Ramos (cell line): ENCODE data around the gene TBX4.
"Not testable (repeated sequence)": the region's sequence is repeated elsewhere in the genome, so short reads cannot be mapped to it uniquely, and the experiment has no call there.

Source experiments
- in situ Hi-C: fragments of 300-500 bp; cut with MboI; formaldehyde crosslinking; loops from one replicate; pipeline ENCODE4 v1.14.3; 2022; ENCODE audit warnings: low sequenced_read_pairs; ENCODE audit not compliant: unreplicated experiment

Gene TBX4

DNA sequence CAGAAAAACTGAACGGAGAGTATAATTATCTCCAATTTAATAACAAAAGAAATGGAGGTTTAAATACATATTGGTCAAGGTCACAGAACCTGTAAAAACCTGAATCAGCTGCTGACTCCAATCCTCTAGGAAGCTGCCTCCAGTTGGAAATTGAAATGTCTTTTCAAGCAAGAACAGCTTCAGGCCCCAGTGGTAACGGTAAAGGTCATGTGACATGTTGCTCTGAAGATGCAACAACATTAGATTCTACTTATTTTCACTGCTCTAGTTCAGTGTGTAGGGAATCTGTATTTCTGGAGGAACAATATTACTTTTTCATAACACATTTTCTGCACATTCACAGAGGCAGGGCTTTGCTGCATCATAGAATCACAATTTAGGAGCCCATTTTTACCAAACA, 58.8 kb downstream of the TBX4 start:
- in situ Hi-C loops: no loop called here

DNA sequence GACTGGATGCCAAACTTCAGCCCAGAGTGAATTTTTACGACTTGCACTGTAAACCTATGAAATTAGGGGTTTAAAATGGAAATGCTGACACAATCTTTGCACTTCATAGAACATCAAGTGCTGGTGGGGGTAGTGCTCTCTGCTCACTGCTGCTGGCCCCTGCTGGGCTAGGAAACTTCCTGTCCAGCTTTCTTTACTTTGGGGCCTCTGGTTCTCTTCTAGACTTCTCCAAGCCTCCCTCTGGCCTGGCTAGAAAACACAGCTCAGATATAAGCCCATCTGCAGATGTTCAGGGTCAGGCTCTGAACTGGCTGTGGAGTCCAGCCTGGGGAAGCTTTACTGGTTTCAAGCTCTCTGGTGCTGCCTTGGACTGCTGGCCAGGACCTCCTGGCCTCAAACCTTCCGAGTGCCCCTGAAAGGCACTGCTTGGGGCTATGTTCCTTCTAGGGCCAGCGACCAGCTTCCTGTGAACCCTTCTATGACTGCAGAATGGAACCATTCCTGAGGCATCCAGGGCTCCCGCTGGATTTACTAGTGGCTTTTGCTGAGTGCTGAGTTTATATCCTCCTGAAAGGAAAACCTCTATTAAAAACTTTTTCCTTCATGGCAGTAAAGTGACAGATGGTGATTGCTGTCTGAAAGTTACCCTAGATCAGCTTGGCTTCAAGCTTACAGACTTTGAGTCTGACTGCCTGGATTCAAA, 59.4 kb downstream of the TBX4 start:
- in situ Hi-C loops: no loop called here

DNA sequence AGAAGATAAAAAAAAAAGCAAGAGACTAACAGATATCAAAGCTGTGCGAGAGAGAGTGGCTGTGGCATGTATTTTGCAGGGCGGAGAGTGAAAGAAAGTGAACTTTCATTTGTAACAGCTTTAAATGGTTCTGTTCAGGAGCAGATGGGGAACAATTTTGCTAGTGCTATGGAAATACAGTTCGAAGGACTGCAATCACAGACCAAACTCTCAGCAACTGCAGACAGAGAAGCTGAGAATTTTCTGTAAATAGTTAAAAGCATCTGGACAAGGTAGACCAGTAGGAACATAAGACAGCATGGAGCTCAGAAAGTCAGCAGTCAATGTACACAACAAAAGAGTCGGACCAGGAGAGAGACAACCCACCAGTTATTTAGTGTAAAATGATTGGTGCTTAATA, 62.3 kb downstream of the TBX4 start:
- in situ Hi-C loops: no loop called here

DNA sequence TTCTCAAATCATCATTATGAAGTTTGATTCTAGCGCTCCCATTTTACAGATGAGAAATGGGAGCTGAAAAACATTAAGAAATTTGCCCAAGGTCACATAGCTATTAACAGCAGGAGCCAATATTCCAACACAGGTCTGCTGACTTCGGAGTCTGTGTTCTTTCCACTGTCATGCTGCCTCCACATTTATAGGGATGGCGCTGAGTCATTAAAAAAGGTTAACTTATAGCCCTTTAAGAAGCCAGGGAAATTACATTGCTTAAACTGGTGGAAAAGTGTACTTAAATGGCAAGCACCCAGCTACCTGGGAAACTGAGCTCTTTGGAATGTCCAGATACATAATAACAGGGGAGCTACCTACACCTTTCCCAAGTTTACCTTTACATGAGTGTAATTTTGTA, 65.0 kb downstream of the TBX4 start:
- in situ Hi-C loops: no loop called here

DNA sequence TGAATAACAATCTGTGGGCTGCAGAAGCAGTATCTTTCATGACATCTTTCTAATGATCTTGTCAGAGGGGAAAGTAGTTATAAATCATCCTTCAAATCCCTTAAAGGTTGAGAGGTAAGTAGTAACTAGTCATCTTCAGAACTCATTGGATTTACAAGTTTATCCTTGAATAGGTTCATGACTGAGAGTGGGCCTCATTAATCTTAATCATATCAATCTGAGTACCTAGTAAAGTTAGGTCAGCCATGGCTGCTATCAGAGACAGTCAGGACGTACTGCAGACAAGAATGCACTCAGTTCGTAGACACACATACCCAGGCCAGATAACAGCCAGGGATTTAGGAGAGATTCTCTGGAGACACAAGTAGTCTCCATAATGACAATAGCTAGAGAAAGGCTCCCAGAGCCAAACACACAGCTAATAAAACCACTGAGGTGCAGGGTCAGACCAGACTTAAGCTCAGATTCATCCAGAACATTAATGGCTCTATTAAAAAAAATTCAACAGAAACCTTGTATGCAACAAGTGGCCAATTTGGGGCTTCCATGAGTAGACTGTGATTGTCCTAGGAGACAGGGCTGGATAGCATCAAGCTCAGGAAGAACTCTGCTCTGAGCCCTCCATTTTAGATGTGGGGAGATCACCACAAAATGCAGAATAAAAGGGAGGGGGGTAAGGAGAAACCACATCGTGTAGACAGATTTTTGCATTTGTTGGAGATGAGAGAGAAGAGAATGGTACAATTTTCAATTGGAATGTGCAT, 65.8 kb downstream of the TBX4 start:
- in situ Hi-C loops: no loop called here

DNA sequence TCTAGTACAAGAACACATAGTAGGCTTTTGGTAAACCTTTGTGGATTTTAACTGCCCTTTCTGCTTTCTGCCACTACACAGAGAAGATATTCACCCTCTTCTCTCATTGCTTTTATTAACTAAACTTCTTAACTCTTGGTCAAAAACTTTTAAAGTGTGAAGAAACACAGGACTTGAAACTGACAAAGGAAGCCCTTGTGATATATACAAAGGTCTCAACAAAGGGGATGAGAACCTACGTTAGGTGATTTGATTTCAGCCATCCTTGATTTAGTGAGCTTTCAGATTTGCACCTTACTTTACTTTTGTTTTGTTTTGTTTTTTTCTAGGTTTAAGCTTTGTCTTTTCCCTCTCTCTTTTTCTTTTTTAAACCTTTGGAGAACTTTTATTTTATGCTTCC, 66.9 kb downstream of the TBX4 start:
- in situ Hi-C loops: no loop called here

DNA sequence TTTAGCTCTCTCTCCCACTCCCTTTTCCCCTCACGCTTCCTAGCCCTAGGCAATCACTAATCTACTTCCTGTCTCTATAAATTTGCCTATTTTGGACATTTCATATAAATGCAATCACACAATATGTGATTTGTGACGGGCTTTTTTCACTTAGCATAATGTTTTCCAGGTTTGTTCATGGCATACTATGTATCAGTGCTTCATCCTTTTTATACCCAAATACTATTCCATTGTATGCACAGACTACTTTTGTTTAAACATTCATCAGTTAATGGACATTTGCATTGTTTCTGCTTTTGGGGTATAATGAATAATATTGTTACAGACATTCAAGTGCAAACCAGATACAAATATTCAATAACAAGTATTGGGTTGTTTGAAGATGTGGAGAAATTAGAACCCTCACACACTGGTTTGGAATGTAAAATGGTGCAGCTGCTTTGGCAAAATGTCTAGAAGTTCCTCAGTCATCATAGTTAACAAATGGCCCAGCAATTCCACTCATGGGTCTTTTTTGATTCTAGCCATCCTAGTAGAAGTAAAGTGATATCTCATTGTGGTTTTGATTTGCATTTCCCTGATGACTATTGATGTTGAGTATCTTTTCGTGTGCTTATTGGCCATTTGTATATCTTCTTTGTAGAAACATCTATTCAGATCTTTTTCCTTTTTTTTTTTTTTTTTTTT, 67.7 kb downstream of the TBX4 start:
- in situ Hi-C loops: no loop called here

DNA sequence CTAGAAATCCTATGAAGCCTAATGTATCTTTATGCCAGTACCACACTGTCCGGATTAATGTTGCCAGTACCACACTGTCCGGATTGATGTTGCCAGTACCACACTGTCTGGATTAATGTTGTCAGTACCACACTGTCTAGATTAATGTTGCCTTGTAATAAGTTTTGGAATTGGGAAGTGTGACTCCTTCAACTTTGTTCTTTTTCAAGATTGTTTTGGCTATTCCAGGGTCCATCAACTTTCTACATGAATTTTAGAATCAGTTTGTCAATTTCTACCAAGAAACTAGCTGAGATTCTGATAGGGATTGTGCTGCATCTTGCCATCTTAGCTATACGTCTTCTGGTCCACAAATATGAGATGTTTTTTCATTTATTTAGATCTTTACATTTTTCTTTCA, 68.7 kb downstream of the TBX4 start:
- in situ Hi-C loops: no loop called here

DNA sequence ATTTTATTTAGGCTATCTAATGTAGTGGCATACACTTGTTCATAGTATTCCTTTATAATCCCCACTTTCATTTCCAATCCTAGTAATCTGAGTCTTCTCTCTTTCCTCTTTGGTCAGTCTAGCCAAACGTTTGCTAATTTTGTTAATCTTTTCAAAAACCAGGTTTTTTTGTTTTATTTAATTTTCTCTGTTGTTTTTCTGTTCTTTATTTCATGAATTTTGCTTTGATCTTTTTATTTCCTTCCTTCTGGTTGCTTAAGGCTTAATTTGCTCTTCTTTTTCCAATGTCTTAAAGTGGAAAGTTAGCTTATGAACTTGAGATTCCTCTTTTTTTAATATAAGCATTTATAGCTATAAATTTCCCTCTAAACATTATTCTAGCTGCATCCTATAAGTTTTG, 69.9 kb downstream of the TBX4 start:
- in situ Hi-C loops: no loop called here

DNA sequence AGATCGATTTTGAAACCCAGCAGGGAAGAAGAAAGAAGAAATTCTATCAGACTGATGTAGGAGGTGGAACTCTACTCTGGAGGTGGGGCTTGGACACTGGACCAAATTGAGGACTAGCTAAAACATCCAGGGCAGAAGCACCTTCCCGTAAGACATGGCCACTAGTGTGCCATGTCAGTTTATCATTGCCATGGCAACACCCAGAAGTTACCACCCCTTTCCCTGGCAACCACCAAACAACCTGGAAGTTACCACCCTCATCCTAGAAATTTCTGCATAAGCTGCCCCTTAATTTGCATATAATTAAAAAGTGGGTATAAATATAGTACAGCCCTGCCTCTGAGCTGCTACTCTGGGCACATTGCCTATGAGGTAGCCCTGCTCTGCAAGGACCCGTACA, 72.1 kb downstream of the TBX4 start:
- in situ Hi-C loops: no loop called here

DNA sequence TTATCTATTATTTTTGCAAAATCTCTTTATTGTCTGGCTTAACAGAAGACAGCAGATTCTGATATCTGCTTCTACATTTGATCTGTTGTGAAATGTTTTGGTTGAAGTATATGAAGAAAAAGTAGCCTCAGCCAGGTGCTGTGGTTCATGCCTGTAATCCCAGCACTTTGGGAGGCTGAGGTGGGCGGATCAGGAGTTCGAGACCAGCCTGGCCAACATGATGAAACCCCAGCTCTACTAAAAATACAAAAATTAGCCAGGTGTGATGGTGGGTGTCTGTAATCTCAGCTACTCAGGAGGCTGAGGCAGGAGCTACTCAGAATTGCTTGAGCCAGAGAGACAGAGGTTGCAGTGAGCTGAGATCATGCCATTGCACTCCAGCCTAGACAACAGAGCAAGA, 75.2 kb downstream of the TBX4 start:
- in situ Hi-C loops: not testable (repeated sequence)

DNA sequence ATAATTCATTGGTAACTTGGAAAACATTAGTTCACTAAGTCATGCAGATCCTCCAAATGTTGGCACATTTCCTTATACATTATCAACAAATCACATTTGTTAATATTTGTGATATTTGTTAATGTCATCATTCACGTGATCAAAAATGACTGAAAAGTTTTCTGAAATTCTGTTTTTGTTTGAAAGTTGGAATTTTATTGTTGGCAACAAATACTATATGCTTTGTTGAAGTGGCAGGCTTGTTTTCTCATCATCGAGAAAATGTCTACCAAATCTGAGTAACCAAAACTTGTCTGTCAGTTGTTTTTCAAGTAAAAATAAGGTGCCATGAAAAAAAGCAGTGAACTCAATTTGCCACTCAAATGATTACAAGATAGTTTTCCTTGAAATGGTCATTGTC, 75.9 kb downstream of the TBX4 start:
- in situ Hi-C loops: no loop called here

DNA sequence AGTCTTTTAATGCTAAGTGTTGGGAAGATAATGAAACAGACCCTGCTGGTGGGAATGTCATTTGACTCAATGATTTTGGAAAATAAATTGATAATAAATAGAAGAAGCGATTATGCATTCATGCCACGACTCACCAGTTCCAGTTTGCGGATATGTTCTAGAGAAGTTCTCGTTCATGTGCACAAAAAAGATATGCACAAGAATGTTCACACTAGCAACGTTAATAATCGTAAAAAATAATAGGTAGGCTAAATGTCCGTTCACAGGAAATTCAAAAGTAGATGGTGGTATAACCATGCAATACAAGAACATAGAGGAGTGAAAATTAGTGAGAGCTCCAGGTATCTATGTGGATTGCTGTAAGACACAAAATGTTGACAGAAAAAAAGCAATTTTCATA, 79.0 kb downstream of the TBX4 start:
- in situ Hi-C loops: no loop called here

DNA sequence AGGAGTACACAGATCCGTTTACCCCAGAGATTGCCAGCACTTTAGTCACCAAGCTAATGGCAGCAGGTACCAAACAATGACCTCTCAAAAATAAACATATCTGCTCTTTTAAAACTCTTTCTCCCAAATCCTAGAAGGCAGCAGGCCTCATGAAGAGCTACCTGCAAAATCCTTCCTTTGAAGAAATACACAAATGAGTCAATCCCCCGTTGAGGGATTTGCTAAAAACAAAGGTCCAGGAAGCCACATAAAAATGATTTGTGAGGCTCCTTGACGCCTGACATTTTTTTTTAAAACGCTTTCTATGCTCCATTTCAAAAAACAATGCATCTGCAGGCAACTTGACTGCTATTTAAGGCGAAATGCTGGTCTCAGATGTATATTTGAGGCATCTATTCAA, 80.6 kb downstream of the TBX4 start:
- in situ Hi-C loops: no loop called here

DNA sequence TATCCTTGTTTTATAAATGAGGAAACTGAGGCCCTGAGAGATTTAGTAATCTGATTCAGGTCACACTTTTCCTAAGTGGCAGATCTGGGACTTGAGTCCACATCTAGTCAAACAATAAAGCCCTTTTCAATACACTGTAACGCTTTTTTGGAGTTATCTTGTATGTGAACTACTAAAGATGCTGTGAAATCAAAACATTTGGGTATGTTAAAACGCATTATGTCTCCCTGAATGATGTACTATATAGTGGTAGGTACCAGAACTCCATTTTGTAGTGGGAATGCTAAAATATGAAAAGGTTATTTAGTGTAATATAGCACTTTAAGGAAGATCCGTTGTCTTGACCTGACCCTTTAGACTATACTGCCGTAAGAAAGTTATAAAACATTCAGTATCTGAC, 81.6 kb downstream of the TBX4 start:
- in situ Hi-C loops: no loop called here

DNA sequence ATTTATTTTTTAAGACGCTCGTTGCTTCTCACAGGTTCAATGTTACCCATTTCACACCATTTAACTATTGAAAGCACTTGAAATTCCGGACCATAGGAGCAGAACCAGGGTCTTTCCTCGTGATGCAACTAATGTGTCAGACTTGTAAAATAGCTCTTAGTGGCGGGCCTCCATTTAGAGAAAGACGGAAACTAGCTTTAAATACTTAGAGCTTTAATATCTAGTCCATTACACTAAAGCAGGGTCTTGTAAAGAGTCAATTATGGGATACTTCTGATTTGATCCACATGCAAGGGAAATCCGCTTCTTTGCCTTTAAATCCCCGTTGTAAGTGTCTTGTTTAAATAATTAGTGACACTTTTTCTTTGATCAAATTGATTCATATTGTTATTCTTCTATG, 82.2 kb downstream of the TBX4 start:
- in situ Hi-C loops: no loop called here
